HepG2 (cell line): ENCODE results near the gene FKBP1B. TPM values are rescaled to one million over a fixed set of nuclear protein-coding genes. Genes with fewer than 3 reads are reported as not detected.

Experiments
- ATM ChIP-seq: fragments of 450-650 bp; IDR thresholded peaks from 2 replicates; pipeline ENCODE4 v1.7.1; 2017; ENCODE audit warnings: mild to moderate bottlenecking, borderline replicate concordance
- CBFB ChIP-seq: sonication (generic); formaldehyde crosslinking; IDR thresholded peaks from 2 replicates; pipeline ENCODE4 v1.4.0; 2020; ENCODE audit warnings: missing genetic modification reagents
- ELF4 ChIP-seq: sonication (generic); formaldehyde crosslinking; IDR thresholded peaks from 2 replicates; pipeline ENCODE4 v1.5.0; 2020; ENCODE audit warnings: missing genetic modification reagents, mild to moderate bottlenecking, moderate library complexity, borderline replicate concordance
- FOXJ3 ChIP-seq: sonication (generic); formaldehyde crosslinking; IDR thresholded peaks from 2 replicates; pipeline ENCODE4 v1.4.0; 2020; ENCODE audit warnings: missing genetic modification reagents, mild to moderate bottlenecking, borderline replicate concordance
- HNRNPL ChIP-seq: fragments of 200-400 bp; formaldehyde crosslinking; IDR thresholded peaks from 2 replicates; pipeline ENCODE4 v1.6.1; 2017; ENCODE audit warnings: mild to moderate bottlenecking, low read depth, low read length
- HOXA7 ChIP-seq: sonication (generic); formaldehyde crosslinking; IDR thresholded peaks from 2 replicates; pipeline ENCODE4 v1.8.1; 2022; ENCODE audit warnings: mild to moderate bottlenecking, missing genetic modification reagents, moderate library complexity
- IKZF4 ChIP-seq: sonication (generic); formaldehyde crosslinking; IDR thresholded peaks from 2 replicates; pipeline ENCODE4 v1.5.1; 2020; ENCODE audit warnings: borderline replicate concordance, mild to moderate bottlenecking, low read depth, missing genetic modification reagents; ENCODE audit errors: not compliant biosample characterization
- KLF16 ChIP-seq, 2 experiments: sonication (generic) in 1 of 2; formaldehyde crosslinking in 1 of 2; IDR thresholded peaks; 2 replicates each; pipeline versions ENCODE4 v1.6.1 to v1.8.0; 2016 to 2023; ENCODE audit warnings: missing genetic modification reagents in 2 of 2, missing compliant biosample characterization in 1 of 2
- KLF9 ChIP-seq: IDR thresholded peaks from 2 replicates; pipeline ENCODE4 v1.6.1; 2016; ENCODE audit warnings: low read depth
- MAF1 ChIP-seq: sonication (generic); formaldehyde crosslinking; IDR thresholded peaks from 2 replicates; pipeline ENCODE4 v1.5.0; 2020; ENCODE audit warnings: missing genetic modification reagents, borderline replicate concordance
- NFIB ChIP-seq: sonication (generic); formaldehyde crosslinking; IDR thresholded peaks from 2 replicates; pipeline ENCODE4 v1.9.0; 2021; ENCODE audit warnings: missing genetic modification reagents, mild to moderate bottlenecking, borderline replicate concordance
- PHF21A ChIP-seq: sonication (generic); formaldehyde crosslinking; IDR thresholded peaks from 2 replicates; pipeline ENCODE4 v1.5.0; 2020; ENCODE audit warnings: mild to moderate bottlenecking, missing genetic modification reagents
- RORA ChIP-seq: sonication (generic); formaldehyde crosslinking; IDR thresholded peaks from 2 replicates; pipeline ENCODE4 v1.5.0; 2020; ENCODE audit warnings: mild to moderate bottlenecking, missing genetic modification reagents, moderate library complexity
- THRA ChIP-seq: sonication (generic); formaldehyde crosslinking; IDR thresholded peaks from 2 replicates; pipeline ENCODE4 v1.4.0; 2020; ENCODE audit warnings: missing genetic modification reagents, borderline replicate concordance
- ZBTB1 ChIP-seq: sonication (generic); formaldehyde crosslinking; IDR thresholded peaks from 2 replicates; pipeline ENCODE4 v1.4.0; 2020; ENCODE audit warnings: missing genetic modification reagents, borderline replicate concordance
- ZBTB26 ChIP-seq: IDR thresholded peaks from 2 replicates; pipeline ENCODE4 v1.6.1; 2016; ENCODE audit warnings: missing compliant biosample characterization, missing genetic modification reagents, borderline replicate concordance
- ZGPAT ChIP-seq: IDR thresholded peaks from 2 replicates; pipeline ENCODE4 v1.6.1; 2016; ENCODE audit warnings: mild to moderate bottlenecking
- ZNF121 ChIP-seq: sonication (generic); formaldehyde crosslinking; IDR thresholded peaks from 2 replicates; pipeline ENCODE4 v1.5.0; 2020; ENCODE audit warnings: mild to moderate bottlenecking, missing genetic modification reagents
- ZNF576 ChIP-seq: sonication (generic); formaldehyde crosslinking; IDR thresholded peaks from 2 replicates; pipeline ENCODE4 v1.4.0; 2020; ENCODE audit warnings: mild to moderate bottlenecking, missing genetic modification reagents
- ZNF614 ChIP-seq: IDR thresholded peaks from 2 replicates; pipeline ENCODE4 v1.6.1; 2018; ENCODE audit warnings: missing biosample characterization, missing genetic modification reagents, inconsistent platforms, borderline replicate concordance
- ZNF713 ChIP-seq: sonication (generic); formaldehyde crosslinking; IDR thresholded peaks from 2 replicates; pipeline ENCODE4 v1.4.0; 2020; ENCODE audit warnings: mild to moderate bottlenecking, missing genetic modification reagents
- ZNF747 ChIP-seq: sonication (generic); formaldehyde crosslinking; IDR thresholded peaks from 2 replicates; pipeline ENCODE4 v1.8.1; 2023; ENCODE audit warnings: missing genetic modification reagents, mild to moderate bottlenecking, borderline replicate concordance
- polyA plus RNA-seq, 8 experiments: library from polyadenylated mRNA; depleted of rRNA in 3 of 8; stranded (reverse) in 7 of 8; unstranded in 1 of 8; fragments of >200 nt; fragmentation: Illumina TruSeq in 4 of 8; extraction: Trizol in 4 of 8; gene quantifications; 2 replicates each; pipeline versions ENCODE4 v1.2.1 to v1.2.3, GENCODE V29; 2011 to 2016; ENCODE audit warnings: low read depth in 4 of 8, missing spikeins in 1 of 8, mixed read lengths in 1 of 8; ENCODE audit not compliant: insufficient read depth in 1 of 8
- total RNA-seq, 5 experiments: library from RNA; depleted of rRNA; stranded (reverse); fragments of >200 nt; fragmentation: Illumina TruSeq; extraction: Trizol; gene quantifications; 2 replicates each; pipeline ENCODE4 v1.2.3, GENCODE V29; 2016; ENCODE audit warnings: low read depth in 1 of 5
- TF ChIP-seq, protein P1 (sequence below): IDR thresholded peaks from 2 replicates; pipeline ENCODE4 v1.6.1; 2016; ENCODE audit warnings: low read depth, control low read depth

Gene FKBP1B
- total and polyA plus RNA-seq, 2 of the 13 experiments (the other 11 are each of a cell fraction or from before 2014, with no cell fraction given), result 35.2 to 96.3 TPM

GRCh38 chr2:24075915-24076848 is 26.6 kb downstream of the FKBP1B start, which contains the start of gene SF3B6 (continued):
- TF ChIP-seq KLF16 (CRISPR knock-in tag; IDR thresholded peaks at IDR 0.05) (peak in 1 of 2 experiments; percentile 98; a peak in 2 of 4 replicates), ZNF576 (CRISPR knock-in tag) (no peak; the same call in 1 of the 2 replicates), IKZF4 (CRISPR knock-in tag) (no peak), ZBTB1 (CRISPR knock-in tag) (no peak), ZNF747 (CRISPR knock-in tag) (peak; percentile 98; the same call in 1 of the 2 replicates), ELF4 (CRISPR knock-in tag) (peak; percentile 99), ZNF713 (CRISPR knock-in tag) (peak; percentile 61; the same call in 1 of the 2 replicates), ZNF614 (CRISPR knock-in tag) (peak; percentile 99), ZGPAT (CRISPR knock-in tag) (peak; percentile 98), HOXA7 (CRISPR knock-in tag) (no peak), ATM (no peak), ZNF121 (peak; percentile 66), ZBTB26 (CRISPR knock-in tag) (peak; percentile 89; the same call in 1 of the 2 replicates), HNRNPL (peak; percentile 71; the same call in 1 of the 2 replicates), MAF1 (CRISPR knock-in tag) (0 out of 2 replicates have a peak, but pooled peaks have one; percentile 85), NFIB (CRISPR knock-in tag) (no peak), THRA (CRISPR knock-in tag) (peak; percentile 86), FOXJ3 (CRISPR knock-in tag) (peak; percentile 94), RORA (CRISPR knock-in tag) (no peak), KLF9 (CRISPR knock-in tag) (peak; percentile 95; the same call in 1 of the 2 replicates), PHF21A (CRISPR knock-in tag) (peak; percentile 96), CBFB (CRISPR knock-in tag) (peak; percentile 97)
- TF ChIP-seq, protein P1, sequence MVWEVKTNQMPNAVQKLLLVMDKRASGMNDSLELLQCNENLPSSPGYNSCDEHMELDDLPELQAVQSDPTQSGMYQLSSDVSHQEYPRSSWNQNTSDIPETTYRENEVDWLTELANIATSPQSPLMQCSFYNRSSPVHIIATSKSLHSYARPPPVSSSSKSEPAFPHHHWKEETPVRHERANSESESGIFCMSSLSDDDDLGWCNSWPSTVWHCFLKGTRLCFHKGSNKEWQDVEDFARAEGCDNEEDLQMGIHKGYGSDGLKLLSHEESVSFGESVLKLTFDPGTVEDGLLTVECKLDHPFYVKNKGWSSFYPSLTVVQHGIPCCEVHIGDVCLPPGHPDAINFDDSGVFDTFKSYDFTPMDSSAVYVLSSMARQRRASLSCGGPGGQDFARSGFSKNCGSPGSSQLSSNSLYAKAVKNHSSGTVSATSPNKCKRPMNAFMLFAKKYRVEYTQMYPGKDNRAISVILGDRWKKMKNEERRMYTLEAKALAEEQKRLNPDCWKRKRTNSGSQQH (CRISPR knock-in tag), result peak; percentile 97
